H1 (cell line): Measurements from ENCODE around the gene ENKUR.

Experiments used
- ATF2 ChIP-seq: IDR thresholded peaks from 2 replicates; pipeline ENCODE4 v1.6.1; 2012; ENCODE audit warnings: low read length, inconsistent platforms
- EGR1 ChIP-seq: IDR thresholded peaks from 2 replicates; pipeline ENCODE4 v1.6.1; 2011; ENCODE audit warnings: low read depth, low read length, borderline replicate concordance
- MAX ChIP-seq: IDR thresholded peaks from 2 replicates; pipeline ENCODE4 v1.6.1; 2012; ENCODE audit warnings: inconsistent platforms
- SP1 ChIP-seq: IDR thresholded peaks from 2 replicates; pipeline ENCODE4 v1.6.1; 2011; ENCODE audit warnings: low read depth, low read length
- SUZ12 ChIP-seq: fragments of 200-600 bp; sonication (generic); IDR thresholded peaks from 2 replicates; pipeline ENCODE4 v1.6.1; 2012; ENCODE audit warnings: mild to moderate bottlenecking, inconsistent platforms, low read length, moderate library complexity, mixed read lengths
- TBP ChIP-seq: IDR thresholded peaks from 2 replicates; pipeline ENCODE4 v1.6.1; 2011; ENCODE audit warnings: low read depth, low read length, improper control_type of control experiment
- YY1 ChIP-seq: IDR thresholded peaks from 2 replicates; pipeline ENCODE4 v1.6.1; 2011; ENCODE audit warnings: low read depth, mild to moderate bottlenecking, low read length
- TF ChIP-seq, protein P1 (sequence below), 3 experiments: IDR thresholded peaks; 1 replicate in 2 of 3; 2 replicates in 1 of 3; pipeline versions ENCODE4 v1.5.1 to v1.6.1; 2011; ENCODE audit warnings: low read length in 3 of 3, mild to moderate bottlenecking in 3 of 3, inconsistent platforms in 2 of 3, low read depth in 1 of 3, moderate library complexity in 1 of 3; ENCODE audit not compliant: insufficient read depth in 1 of 3; ENCODE audit errors: control extremely low read depth in 1 of 3

- TF ChIP-seq EGR1 (no peak), ATF2 (no peak), MAX (no peak), SP1 (no peak), YY1 (no peak), SUZ12 (no peak), TBP (no peak)
- TF ChIP-seq, protein P1, sequence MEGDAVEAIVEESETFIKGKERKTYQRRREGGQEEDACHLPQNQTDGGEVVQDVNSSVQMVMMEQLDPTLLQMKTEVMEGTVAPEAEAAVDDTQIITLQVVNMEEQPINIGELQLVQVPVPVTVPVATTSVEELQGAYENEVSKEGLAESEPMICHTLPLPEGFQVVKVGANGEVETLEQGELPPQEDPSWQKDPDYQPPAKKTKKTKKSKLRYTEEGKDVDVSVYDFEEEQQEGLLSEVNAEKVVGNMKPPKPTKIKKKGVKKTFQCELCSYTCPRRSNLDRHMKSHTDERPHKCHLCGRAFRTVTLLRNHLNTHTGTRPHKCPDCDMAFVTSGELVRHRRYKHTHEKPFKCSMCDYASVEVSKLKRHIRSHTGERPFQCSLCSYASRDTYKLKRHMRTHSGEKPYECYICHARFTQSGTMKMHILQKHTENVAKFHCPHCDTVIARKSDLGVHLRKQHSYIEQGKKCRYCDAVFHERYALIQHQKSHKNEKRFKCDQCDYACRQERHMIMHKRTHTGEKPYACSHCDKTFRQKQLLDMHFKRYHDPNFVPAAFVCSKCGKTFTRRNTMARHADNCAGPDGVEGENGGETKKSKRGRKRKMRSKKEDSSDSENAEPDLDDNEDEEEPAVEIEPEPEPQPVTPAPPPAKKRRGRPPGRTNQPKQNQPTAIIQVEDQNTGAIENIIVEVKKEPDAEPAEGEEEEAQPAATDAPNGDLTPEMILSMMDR (IDR thresholded peaks at IDR 0.05; ENCODE audit: control extremely low read depth in 1 of 3, insufficient read depth in 1 of 3, low read depth in 1 of 3, low read length in 3 of 3), result no peak
Observed at GRCh38 chr10:25061125-25061524, 45.2 kb upstream of the ENKUR start.
